ENCODE results near the gene FMO2. TPM values are rescaled to one million over a fixed set of nuclear protein-coding genes. Genes with fewer than 3 reads are reported as not detected.
A peak's percentile ranks its signal among the peaks of the same experiment; 100 is the strongest.

The FMO2 gene
- total RNA-seq, 2 experiments from 2014 or later: not detected

- Mint-ChIP-seq H3K4me3 (no peak within 1 kb of the TSS), H3K4me1 (peaks cover 17% of the 10 kb centered on the region), H3K9me3 (ENCODE audit: low read depth) (no peaks in the 10 kb centered on the region), H3K36me3 (no peaks in the 10 kb centered on the region), H3K27ac (no peak within 1 kb of the TSS), H3K27me3 (peaks cover 50% of the 10 kb centered on the region)
- DNase-seq (no peak), ATAC-seq (no peak)
- CTCF ChIA-PET: interaction anchor here (1.6 kb wide), 1 partner anchor 65 kb away, joined by 5 read pairs; the partner anchor contains the start of gene FMO4
Observed at GRCh38 chr1:171248302-171248701, 63.2 kb downstream of the FMO2 start, which contains the start of gene FMO1. FMO1 (plus strand) TSS chr1:171248494; CDS start chr1:171258088, 9,594 bp downstream.

GRCh38 chr1:171248841-171249240, 63.7 kb downstream of the FMO2 start:
- Mint-ChIP-seq H3K36me3 (no peaks in the 10 kb centered on the region), H3K27me3 (peaks cover 49% of the 10 kb centered on the region)

GRCh38 chr1:171250263-171250662, 65.2 kb downstream of the FMO2 start:
- no peak for ATAC-seq
- DNase-seq: no peak
- H3K9me3 Mint-ChIP-seq (ENCODE audit: low read depth): no peaks in the 10 kb centered on the region
- H3K36me3 Mint-ChIP-seq: no peaks in the 10 kb centered on the region
- peaks cover 52% of the 10 kb centered on the region for H3K27me3 Mint-ChIP-seq
- CTCF ChIA-PET: interaction anchor here (3.5 kb wide), 1 partner anchor 63 kb away, joined by 18 read pairs; the partner anchor contains the start of gene FMO4
- no peak overlapping the region for H3K27ac Mint-ChIP-seq
- peaks cover 17% of the 10 kb centered on the region for H3K4me1 Mint-ChIP-seq
- H3K4me3 Mint-ChIP-seq: no peak overlapping the region

More at GRCh38 chr1:171248841-171249240, 63.7 kb downstream of the FMO2 start:
- ATAC-seq (no peak), DNase-seq (no peak)
- CTCF ChIA-PET: interaction anchor here (1.6 kb wide), 1 partner anchor 65 kb away, joined by 5 read pairs; the partner anchor contains the start of gene FMO4
- Mint-ChIP-seq H3K9me3 (ENCODE audit: low read depth) (no peaks in the 10 kb centered on the region), H3K27ac (no peak overlapping the region), H3K4me1 (peaks cover 17% of the 10 kb centered on the region), H3K4me3 (no peak overlapping the region)

GRCh38 chr1:171251042-171251951, 66.2 kb downstream of the FMO2 start:
- peaks cover 17% of the 10 kb centered on the region for H3K4me1 Mint-ChIP-seq
- CTCF ChIA-PET: interaction anchor here (0.6 to 3.5 kb wide), 4 partner anchors 9 to 62 kb away, joined by 3 to 18 read pairs (median 3); partner anchors contain the start of gene FMO4
- peak; percentile 72 for ATAC-seq
- H3K36me3 Mint-ChIP-seq: no peaks in the 10 kb centered on the region
- DNase-seq: peak; percentile 52
- H3K27me3 Mint-ChIP-seq: peaks cover 53% of the 10 kb centered on the region
- no peak overlapping the region for H3K27ac Mint-ChIP-seq
- peak overlapping the region; percentile 75 for H3K4me3 Mint-ChIP-seq
- no peaks in the 10 kb centered on the region for H3K9me3 Mint-ChIP-seq (ENCODE audit: low read depth)

GRCh38 chr1:171251952-171252300, 66.8 kb downstream of the FMO2 start:
- Mint-ChIP-seq H3K9me3 (ENCODE audit: low read depth) (no peaks in the 10 kb centered on the region), H3K27me3 (peaks cover 53% of the 10 kb centered on the region), H3K27ac (no peak overlapping the region), H3K4me3 (peak overlapping the region; percentile 75), H3K36me3 (no peaks in the 10 kb centered on the region), H3K4me1 (peaks cover 17% of the 10 kb centered on the region)
- CTCF ChIA-PET: interaction anchor here (1.1 to 3.5 kb wide), 3 partner anchors 21 to 62 kb away, joined by 3 to 18 read pairs (median 3); partner anchors contain the start of gene FMO4
- DNase-seq (no peak), ATAC-seq (no peak)

GRCh38 chr1:171252482-171252881, 67.4 kb downstream of the FMO2 start:
- peaks cover 48% of the 10 kb centered on the region for H3K27me3 Mint-ChIP-seq
- DNase-seq: peak; percentile 60
- H3K4me3 Mint-ChIP-seq: peak overlapping the region; percentile 34
- peak; percentile 66 for ATAC-seq
- no peaks in the 10 kb centered on the region for H3K36me3 Mint-ChIP-seq
- H3K27ac Mint-ChIP-seq: peak overlapping the region; percentile 29
- CTCF ChIA-PET: interaction anchor here (3.5 kb wide), 1 partner anchor 61 kb away, joined by 18 read pairs; the partner anchor contains the start of gene FMO4
- no peaks in the 10 kb centered on the region for H3K9me3 Mint-ChIP-seq (ENCODE audit: low read depth)
- H3K4me1 Mint-ChIP-seq: peaks cover 17% of the 10 kb centered on the region

GRCh38 chr1:171254859-171255258, 69.8 kb downstream of the FMO2 start:
- no peak for ATAC-seq
- H3K27me3 Mint-ChIP-seq: peaks cover 29% of the 10 kb centered on the region
- no peaks in the 10 kb centered on the region for H3K36me3 Mint-ChIP-seq
- no peak for DNase-seq
- H3K9me3 Mint-ChIP-seq (ENCODE audit: low read depth): no peaks in the 10 kb centered on the region
- CTCF ChIA-PET: interaction anchor here (1.3 to 1.7 kb wide), 2 partner anchors 10 to 13 kb away, joined by 4 to 5 read pairs; no protein-coding TSS in a partner anchor
- H3K27ac Mint-ChIP-seq: no peak overlapping the region
- H3K4me1 Mint-ChIP-seq: peaks cover 17% of the 10 kb centered on the region
- no peak overlapping the region for H3K4me3 Mint-ChIP-seq

GRCh38 chr1:171256940-171257606, 72.0 kb downstream of the FMO2 start:
- H3K27me3 Mint-ChIP-seq: peaks cover 18% of the 10 kb centered on the region
- no peak overlapping the region for H3K27ac Mint-ChIP-seq
- DNase-seq: no peak
- H3K36me3 Mint-ChIP-seq: no peaks in the 10 kb centered on the region
- no peak overlapping the region for H3K4me3 Mint-ChIP-seq
- peaks cover 9% of the 10 kb centered on the region for H3K4me1 Mint-ChIP-seq
- ATAC-seq: no peak
- H3K9me3 Mint-ChIP-seq (ENCODE audit: low read depth): no peaks in the 10 kb centered on the region
- CTCF ChIA-PET: interaction anchor here (1.2 kb wide), 1 partner anchor 12 kb away, joined by 4 read pairs; no protein-coding TSS in a partner anchor

- H3K4me1 Mint-ChIP-seq: peaks cover 5% of the 10 kb centered on the region
Observed at GRCh38 chr1:171257607-171258076, 72.5 kb downstream of the FMO2 start.

GRCh38 chr1:171258429-171258828, 73.3 kb downstream of the FMO2 start:
- Mint-ChIP-seq H3K27ac (no peak overlapping the region), H3K4me3 (no peak overlapping the region), H3K27me3 (peaks cover 8% of the 10 kb centered on the region), H3K36me3 (no peaks in the 10 kb centered on the region), H3K9me3 (ENCODE audit: low read depth) (no peaks in the 10 kb centered on the region), H3K4me1 (no peaks in the 10 kb centered on the region)
- no peak for DNase-seq
- ATAC-seq: no peak
- CTCF ChIA-PET: no interaction called here

More at GRCh38 chr1:171257607-171258076, 72.5 kb downstream of the FMO2 start:
- no peaks in the 10 kb centered on the region for H3K9me3 Mint-ChIP-seq (ENCODE audit: low read depth)
- H3K4me3 Mint-ChIP-seq: no peak overlapping the region
- H3K27ac Mint-ChIP-seq: no peak overlapping the region
- peaks cover 13% of the 10 kb centered on the region for H3K27me3 Mint-ChIP-seq
- ATAC-seq: no peak
- H3K36me3 Mint-ChIP-seq: no peaks in the 10 kb centered on the region
- no peak for DNase-seq
- CTCF ChIA-PET: interaction anchor here (1.2 kb wide), 1 partner anchor 12 kb away, joined by 4 read pairs; no protein-coding TSS in a partner anchor

- Mint-ChIP-seq H3K27me3 (peaks cover 7% of the 10 kb centered on the region), H3K27ac (no peak overlapping the region), H3K4me1 (no peaks in the 10 kb centered on the region), H3K36me3 (no peaks in the 10 kb centered on the region), H3K9me3 (ENCODE audit: low read depth) (no peaks in the 10 kb centered on the region), H3K4me3 (no peak overlapping the region)
- ATAC-seq (no peak), DNase-seq (no peak)
- CTCF ChIA-PET: no interaction called here
Observed at GRCh38 chr1:171258943-171259342, 73.8 kb downstream of the FMO2 start.

Measured in activated CD8-positive, alpha-beta memory T cell treated with anti-CD3 and anti-CD28 coated beads, Interleukin-2, amount 10 ng/mL, durations not matched to agents 7 days and 5 days (primary cell).